Measurements from ENCODE around the gene RAB3GAP2.

- TF ChIP-seq POLR2A (IDR thresholded peaks at IDR 0.05; ENCODE audit: low read depth, low read length) (no peak), POLR2AphosphoS5 (IDR thresholded peaks at IDR 0.05; ENCODE audit: low read depth, low read length) (no peak), TAF1 (IDR thresholded peaks at IDR 0.05; ENCODE audit: low read depth, low read length) (no peak), SPI1 (IDR thresholded peaks at IDR 0.05; ENCODE audit: low read depth, low read length) (no peak)
These were observed 120.8 kb downstream of the RAB3GAP2 start for GRCh38 chr1:220151454-220151853.
